HG03064 (cell line): ENCODE measurements around the gene PSMA5.
"Not testable (repeated sequence)": the region's sequence is repeated elsewhere in the genome, so short reads cannot be mapped to it uniquely, and the experiment has no call there.

Source experiments
- ATAC-seq: cut with Tn5 transposase; IDR thresholded peaks from one replicate; pipeline ENCODE4 v1.9.1; 2021; ENCODE audit warnings: low read depth; ENCODE audit not compliant: unreplicated experiment

PSMA5 gene

GRCh38 chr1:109393617-109394233, 32.5 kb downstream of the PSMA5 start:
- no peak for ATAC-seq

- no peak for ATAC-seq
Measured at GRCh38 chr1:109392788-109393616, 33.2 kb downstream of the PSMA5 start.

DNA sequence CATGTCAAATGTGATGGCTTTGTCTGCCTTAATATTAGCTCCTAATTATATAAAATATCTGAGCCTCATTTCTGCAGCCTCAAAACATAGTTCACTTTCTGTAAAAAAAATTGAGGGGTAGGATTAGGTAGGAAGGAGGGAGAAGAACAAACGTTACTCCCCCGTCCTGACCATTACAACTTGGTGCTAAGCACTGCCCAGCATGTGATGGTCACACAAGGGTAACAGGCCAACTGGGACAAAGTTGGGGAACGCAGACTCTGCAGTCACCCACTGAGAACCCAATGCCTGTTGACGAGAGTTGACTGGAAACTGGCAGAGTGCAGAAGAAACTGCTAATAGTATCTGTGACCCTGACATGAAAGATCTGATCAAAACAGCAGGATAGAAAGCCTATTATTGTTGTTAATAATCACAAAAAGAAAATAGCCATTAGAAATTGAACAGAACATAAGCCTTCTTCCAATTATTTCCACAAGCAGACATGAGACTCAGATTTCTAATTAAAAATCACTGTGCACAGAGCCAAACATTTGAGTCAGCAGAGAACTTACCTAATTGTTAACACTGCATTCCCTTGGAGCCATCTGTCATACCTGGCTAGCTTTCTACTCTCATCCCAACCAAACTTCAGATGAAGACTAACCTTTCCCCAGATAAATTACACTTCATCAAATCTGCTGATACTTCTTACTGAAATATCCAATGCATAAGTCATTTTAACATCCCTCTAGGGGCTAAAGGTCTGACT, 34.0 kb downstream of the PSMA5 start:
- ATAC-seq, result no peak

DNA sequence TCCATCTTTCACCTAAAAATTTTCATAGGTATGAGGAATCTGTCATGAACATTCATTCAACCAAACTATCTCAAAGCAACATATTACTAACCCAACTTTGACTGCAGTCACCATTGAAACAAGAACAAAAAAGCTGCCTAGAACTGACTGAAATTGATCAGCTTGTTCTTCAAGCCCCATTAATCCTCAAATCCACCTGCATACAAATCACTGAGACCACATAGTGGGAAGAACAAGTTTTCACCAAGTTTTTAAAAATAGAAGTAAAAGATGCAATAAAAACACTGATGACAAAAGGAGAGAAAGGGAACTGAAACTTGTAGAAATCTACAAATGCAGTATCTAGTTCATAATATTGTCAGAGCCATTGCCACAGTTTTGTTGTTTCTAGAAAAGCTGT, 34.6 kb downstream of the PSMA5 start:
- no peak for ATAC-seq

GRCh38 chr1:109391157-109391556, 35.1 kb downstream of the PSMA5 start:
- no peak for ATAC-seq

DNA sequence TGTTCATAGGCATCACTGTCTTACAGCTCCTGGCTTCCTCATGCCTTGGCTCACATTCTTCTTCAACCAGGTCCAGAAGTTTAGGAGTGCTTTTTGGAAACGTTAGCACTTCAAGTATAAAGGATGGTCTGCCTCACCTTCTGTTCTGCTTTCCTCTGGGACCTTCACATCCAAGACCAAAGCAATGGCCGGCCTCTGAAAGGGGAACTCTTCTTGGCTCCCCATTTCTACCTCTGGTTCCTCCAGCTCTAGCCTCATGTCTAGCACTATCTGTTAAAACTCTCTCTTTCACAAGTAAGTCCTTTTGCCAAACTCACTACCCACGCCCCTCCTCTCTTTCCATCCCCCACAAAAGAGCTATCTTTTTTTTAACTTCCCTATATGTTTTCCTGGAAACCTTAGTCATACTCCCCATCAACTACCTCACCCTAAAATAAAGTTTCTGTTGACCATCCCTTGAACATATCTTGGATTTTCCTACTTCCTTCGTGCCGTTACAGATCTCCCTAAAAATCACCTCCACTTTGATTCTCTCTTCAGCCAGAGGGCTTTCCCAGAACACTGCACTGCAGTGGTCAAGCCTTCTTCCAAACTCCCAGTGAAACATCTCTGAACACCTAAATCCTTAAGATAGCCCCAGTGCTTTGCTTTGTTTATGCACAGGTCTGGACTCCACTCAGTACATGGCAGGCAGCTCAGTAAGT, 36.5 kb downstream of the PSMA5 start:
- ATAC-seq, result no peak

DNA sequence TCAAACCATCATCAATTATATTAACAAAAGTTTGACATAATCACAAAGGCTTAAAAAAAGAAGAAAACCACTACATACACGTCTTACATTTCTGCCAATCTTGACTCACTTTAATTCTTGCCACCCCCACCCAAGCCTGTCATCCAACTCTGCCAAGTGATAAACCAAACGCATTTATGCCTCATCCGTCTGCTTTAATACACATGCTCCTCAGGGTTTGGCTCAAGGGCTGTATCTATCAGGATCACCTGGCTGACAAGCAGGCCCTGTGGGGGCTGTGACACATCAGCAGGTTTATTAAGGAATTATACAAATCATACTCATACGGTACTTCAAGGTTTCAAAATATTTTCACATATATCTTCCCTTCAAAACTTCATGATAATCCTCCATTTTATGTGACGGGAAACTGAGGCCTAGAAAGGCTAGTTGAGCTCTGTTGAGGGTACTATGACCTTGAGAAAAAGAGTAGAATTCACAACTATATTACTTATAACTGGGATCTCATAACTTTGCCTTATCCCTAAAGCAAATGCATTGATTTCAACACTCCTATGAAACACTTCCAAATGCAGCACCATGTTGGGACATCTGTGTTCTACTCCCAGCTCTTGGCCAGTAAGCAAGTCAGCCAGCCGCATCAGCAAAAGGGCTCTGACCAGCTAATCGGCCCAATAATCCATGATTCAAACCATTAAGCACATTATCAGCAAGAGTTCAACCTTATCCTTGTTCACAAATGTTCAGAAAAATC, 37.2 kb downstream of the PSMA5 start:
- no peak for ATAC-seq

DNA sequence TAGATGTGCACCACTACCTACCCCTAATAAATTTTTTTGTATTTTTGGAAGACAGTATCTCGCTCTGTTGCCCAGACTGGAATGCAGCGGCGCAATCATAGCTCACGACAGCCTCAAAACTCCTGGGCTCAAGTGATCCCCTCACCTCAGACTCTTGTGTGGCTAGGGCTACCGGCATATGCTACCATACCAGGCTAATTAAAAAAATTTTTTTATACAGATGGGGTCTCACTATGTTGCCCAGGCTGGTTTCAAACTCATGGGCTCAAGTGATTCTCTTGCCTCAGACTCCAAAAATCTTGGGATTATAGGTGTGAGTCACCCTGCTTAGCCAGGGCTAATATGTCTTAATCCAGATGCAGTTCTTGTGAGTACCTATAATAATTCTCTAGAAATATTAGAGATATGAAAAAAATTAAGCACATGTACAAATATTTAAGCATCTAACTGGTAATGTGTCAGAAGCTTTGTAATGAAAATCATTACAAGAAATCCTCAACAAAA, 38.0 kb downstream of the PSMA5 start:
- ATAC-seq, result no peak

- no peak for ATAC-seq
Measured at GRCh38 chr1:109386054-109386717, 40.1 kb downstream of the PSMA5 start.

GRCh38 chr1:109385417-109385816, 40.8 kb downstream of the PSMA5 start:
- ATAC-seq, result no peak

GRCh38 chr1:109383854-109384253, 42.4 kb downstream of the PSMA5 start:
- ATAC-seq, result no peak

DNA sequence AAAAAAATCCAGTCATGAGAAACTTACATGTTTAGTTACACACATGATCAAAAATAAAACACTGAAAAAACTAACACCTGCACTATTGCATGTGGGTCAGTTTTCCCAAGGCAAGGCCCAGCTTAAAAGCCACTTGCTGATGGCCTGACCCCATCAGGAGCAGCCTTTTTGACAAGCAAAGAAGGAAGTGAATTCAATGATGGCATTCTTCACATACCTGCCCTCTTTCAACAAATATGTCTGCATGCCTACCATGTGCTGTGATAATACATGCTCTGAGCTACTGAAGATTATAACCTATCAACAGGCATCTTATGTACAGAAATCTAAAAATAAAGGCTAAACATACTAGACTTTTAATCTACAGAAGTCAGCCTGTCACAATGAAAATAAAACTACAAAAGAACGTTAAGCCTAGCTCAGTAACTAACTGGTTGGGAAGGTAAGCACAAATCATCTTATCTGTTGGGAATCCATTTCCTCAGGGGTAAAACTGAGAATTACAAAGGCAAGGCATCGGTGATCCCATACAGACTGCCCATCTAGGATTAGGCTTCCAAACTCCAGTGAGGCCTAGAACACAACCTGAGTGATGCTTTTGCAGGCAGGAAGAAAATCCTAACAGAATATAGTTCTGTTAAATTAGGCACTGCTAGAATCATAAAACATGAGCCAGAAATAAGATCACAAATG, 43.0 kb downstream of the PSMA5 start:
- no peak for ATAC-seq

DNA sequence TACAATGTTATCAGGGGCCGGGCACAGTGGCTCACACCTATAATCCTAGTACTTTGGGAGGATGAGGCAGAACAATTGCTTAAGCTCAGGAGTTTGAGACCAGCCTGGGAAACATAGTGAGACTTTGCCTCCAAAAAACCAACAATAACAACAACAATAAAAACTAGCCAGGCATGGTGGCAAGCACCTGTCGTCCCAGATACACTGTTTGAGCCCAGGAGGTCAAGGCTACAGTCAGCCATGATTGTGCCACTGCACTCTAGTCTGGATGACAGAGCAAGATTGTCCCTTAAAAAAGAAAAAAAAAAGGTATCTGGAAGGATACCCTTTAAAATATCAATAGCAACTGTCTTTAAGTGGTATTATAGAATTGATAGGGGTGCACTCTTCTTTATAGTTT, 44.7 kb downstream of the PSMA5 start:
- no peak for ATAC-seq

GRCh38 chr1:109379907-109380306, 46.3 kb downstream of the PSMA5 start:
- ATAC-seq, result no peak

GRCh38 chr1:109379422-109379821, 46.8 kb downstream of the PSMA5 start:
- no peak for ATAC-seq

GRCh38 chr1:109377698-109378097, 48.5 kb downstream of the PSMA5 start:
- ATAC-seq, result no peak

GRCh38 chr1:109373696-109374095, 52.6 kb downstream of the PSMA5 start:
- not testable (repeated sequence) for ATAC-seq

- no peak for ATAC-seq
Measured at GRCh38 chr1:109373126-109373525, 53.1 kb downstream of the PSMA5 start.

- no peak for ATAC-seq
Measured at GRCh38 chr1:109372281-109372680, 54.0 kb downstream of the PSMA5 start.
